ENCODE results near the gene ESYT3.

The ESYT3 gene, protein sequence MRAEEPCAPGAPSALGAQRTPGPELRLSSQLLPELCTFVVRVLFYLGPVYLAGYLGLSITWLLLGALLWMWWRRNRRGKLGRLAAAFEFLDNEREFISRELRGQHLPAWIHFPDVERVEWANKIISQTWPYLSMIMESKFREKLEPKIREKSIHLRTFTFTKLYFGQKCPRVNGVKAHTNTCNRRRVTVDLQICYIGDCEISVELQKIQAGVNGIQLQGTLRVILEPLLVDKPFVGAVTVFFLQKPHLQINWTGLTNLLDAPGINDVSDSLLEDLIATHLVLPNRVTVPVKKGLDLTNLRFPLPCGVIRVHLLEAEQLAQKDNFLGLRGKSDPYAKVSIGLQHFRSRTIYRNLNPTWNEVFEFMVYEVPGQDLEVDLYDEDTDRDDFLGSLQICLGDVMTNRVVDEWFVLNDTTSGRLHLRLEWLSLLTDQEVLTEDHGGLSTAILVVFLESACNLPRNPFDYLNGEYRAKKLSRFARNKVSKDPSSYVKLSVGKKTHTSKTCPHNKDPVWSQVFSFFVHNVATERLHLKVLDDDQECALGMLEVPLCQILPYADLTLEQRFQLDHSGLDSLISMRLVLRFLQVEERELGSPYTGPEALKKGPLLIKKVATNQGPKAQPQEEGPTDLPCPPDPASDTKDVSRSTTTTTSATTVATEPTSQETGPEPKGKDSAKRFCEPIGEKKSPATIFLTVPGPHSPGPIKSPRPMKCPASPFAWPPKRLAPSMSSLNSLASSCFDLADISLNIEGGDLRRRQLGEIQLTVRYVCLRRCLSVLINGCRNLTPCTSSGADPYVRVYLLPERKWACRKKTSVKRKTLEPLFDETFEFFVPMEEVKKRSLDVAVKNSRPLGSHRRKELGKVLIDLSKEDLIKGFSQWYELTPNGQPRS

DNA sequence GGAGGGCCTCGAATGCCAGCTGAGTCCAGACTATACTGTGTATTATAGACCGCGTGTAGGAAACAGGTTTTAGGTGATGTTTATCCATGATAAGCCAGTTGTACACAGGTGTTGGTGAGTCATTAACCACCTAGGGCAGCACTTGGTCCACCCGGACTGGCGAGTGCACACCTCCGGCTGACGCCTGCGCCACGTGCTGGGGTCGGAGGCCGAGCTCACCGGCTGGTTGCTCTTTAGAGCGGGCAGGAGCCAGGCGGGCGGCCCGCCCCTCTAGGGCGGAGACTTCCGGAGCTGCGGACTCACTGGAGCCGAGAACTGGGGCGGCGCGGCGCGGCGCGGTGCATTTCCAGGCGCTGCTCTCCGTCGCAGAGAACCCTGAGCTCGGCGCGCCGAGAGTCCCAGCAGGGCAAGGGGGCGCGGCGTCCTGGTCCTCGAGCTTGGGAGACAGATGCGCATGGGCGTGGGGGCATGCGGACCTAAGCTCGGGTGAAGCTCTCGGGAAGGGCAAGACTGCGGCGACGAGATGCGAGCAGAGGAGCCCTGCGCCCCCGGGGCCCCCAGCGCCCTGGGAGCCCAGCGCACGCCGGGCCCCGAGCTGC is at the start of gene ESYT3:
Gene ESYT3, plus strand, starts transcription at position 341 of the 599 bp plus-strand sequence. Its CDS starts 183 bp downstream, at position 524.
- DNase-seq = no peak

- DNase-seq = no peak
Observed at GRCh38 chr3:138384976-138385375, 49.4 kb upstream of the ESYT3 start.

- no peak for DNase-seq
Observed at GRCh38 chr3:138389144-138389601, 45.2 kb upstream of the ESYT3 start.

GRCh38 chr3:138389841-138390581 is 44.4 kb upstream of the ESYT3 start:
- DNase-seq = no peak

- no peak for DNase-seq
Observed at GRCh38 chr3:138390582-138390932, 43.9 kb upstream of the ESYT3 start.

DNA sequence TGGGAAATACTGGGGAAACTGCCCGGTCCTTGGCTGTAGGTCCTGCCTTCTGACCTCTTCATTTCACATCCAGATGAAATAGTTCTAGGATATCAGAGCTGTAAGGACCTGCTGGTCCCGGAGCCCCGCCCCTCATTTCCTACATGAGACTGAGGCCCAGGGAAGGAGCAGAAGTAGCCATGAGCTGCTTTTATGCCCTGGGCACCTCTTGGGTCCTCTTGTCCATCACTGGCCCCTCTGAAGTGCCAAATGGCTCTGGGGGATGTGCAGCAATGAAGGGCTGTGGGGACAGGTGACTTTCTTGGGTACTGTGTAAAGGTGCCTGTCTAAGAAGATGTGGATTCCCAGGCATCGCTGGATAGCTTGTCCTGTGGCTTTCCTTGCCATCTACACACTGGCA is 40.3 kb upstream of the ESYT3 start:
- DNase-seq = no peak

DNA sequence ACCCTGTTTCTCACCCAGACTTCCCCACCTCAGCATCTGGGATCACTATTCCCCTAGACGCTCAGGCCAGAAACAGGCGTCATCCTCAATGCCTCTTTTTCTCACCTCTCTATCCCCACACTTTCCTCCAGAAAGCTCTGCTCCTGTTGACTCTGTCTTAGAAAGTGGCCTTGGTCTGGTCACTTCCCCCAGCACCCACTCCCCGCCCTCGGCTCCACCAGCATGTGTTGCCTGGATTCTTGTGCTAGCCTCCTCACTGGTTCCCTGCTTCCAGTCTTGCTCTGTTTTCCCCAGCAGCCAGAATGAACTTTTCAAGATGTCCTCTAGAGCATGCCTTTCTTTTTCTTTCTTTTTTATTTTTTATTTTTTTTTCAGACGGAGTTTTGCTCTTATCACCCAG is 39.7 kb upstream of the ESYT3 start:
- no peak for DNase-seq

- DNase-seq = no peak
Observed at GRCh38 chr3:138395865-138396751, 38.3 kb upstream of the ESYT3 start.

DNA sequence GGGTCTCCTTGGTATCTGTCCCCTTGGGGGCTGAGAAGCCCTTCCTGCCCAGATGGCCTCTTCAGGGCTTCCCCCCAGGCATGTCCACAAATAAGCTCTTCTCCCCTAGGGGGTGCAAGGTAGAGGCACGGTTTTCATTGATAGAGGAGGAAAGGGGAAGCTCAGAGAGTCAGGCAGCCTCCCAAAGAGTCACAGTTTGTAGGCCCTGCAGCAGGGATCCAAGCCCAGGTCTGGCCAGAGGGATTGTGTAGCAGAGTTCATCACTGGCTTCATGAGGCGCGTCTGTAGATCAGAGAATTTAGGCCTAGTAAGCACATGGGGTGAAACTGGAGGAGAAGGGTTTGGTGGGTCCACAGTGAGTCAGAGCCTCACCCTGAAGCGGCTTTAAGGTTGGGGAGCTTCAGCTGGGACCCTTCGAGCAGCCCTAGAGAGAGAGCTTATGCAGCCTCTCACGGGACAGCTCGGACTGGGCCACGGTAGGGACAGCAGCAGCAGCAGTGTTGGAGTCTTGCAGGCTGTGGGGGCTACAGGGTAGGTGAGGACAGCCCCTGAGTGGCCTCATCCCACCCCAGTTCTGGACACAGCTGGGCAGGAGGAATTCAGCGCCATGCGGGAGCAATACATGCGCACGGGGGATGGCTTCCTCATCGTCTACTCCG is 37.5 kb upstream of the ESYT3 start:
- no peak for DNase-seq

DNA sequence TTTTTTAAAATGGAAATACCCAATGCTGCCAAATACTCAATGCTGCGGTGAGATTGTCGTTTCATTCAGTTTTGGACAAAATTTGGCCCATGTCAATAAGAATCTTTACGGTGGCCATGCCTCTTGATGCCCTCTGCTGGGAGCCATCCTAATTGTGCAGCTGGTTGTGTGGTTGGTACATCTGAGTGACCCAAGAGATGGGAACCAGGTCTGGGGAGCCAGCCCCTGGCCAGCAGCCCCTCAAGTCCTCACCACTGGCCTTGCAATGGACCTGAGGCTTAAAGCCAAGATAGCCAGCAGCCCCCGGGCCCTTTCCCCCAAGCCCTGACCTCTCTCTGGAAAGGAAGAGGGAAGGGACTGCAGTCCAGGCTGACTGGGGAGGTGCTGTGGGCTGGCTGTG is 36.4 kb upstream of the ESYT3 start:
- no peak for DNase-seq

- no peak for DNase-seq
Observed at GRCh38 chr3:138398791-138399575, 35.4 kb upstream of the ESYT3 start.

GRCh38 chr3:138399766-138400165 is 34.6 kb upstream of the ESYT3 start:
- no peak for DNase-seq

GRCh38 chr3:138400651-138401070 is 33.8 kb upstream of the ESYT3 start:
- DNase-seq = no peak

- DNase-seq = no peak
Observed at GRCh38 chr3:138401834-138402233, 32.6 kb upstream of the ESYT3 start.

- DNase-seq = no peak
Observed at GRCh38 chr3:138404121-138404520, 30.3 kb upstream of the ESYT3 start.

DNA sequence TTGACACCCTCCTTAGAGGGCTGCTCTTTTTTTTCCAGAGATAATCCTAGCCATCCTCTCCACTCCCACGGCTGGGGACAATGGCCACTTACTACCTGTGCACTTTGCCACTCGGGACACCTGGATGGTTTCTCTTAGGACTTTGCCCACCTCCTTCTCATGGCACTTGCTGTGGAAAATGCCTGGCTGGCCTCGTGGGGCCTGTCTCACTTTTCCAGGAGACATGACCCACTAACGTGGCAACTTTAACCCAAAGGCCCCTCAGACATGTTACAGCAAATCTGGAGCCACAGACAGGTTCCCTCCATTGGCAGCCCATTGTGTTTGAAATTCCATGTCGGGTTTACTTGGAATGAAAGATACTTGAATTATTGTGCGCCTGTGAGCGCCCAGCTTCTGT is 29.4 kb upstream of the ESYT3 start:
- DNase-seq = no peak

GRCh38 chr3:138405486-138405885 is 28.9 kb upstream of the ESYT3 start:
- no peak for DNase-seq

DNA sequence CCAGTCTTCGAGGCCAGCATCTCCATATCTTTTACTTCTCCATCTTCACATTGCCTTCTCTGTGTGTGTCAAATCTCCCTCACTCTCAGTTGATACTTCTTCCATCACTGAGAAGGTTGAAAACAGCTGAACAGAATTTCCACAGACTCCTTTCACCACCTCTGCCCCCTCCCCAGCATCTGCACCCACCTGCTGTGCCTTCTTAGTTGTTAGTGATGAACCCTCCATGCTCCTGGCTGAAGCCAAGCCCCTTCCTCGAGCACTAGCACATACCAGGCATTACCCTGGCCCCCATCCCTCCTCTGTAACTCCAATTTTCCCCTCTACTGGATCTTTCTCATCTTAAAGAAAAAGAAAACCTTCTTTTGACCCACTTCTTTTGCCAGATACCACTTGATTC is 27.8 kb upstream of the ESYT3 start:
- DNase-seq = no peak

DNA sequence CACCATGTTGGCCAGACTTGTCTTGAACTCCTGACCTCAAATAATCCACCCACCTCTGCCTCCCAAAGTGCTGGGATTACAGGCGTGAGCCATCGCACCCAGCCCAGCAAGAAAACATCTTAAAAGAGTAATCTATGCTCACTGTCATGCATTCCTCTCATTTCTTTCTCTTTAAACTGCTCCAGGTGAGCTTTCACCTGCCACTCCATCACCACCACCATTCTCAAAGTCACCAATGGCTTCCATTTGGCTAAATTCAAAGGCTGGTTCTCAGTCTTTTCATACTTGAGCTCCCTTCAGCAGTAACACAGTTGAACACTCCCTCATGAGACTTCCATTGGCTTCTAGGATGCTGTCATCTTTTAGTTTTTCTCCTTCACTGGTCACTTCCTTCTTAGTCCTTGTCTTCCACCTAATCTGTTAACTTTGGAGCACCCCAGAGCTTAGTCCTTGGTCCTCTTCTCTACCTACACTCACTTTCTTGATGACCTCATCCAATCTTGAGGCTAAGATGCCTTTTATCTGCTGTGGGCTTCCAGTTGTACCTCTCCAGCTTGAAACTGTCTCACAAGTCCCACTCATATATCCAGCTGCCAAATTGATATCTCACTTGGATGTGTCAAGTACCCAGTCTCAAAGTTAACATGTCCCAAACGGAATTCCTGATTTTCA is 27.0 kb upstream of the ESYT3 start:
- no peak for DNase-seq

Measured in KG1 (cell line).